GM21381 (cell line): ENCODE data around the gene NECTIN1.

Source experiments
- ATAC-seq: cut with Tn5 transposase; IDR thresholded peaks from one replicate; pipeline ENCODE4 v1.9.1; 2021; ENCODE audit warnings: mild to moderate bottlenecking, moderate library complexity; ENCODE audit not compliant: unreplicated experiment

The NECTIN1 gene, protein sequence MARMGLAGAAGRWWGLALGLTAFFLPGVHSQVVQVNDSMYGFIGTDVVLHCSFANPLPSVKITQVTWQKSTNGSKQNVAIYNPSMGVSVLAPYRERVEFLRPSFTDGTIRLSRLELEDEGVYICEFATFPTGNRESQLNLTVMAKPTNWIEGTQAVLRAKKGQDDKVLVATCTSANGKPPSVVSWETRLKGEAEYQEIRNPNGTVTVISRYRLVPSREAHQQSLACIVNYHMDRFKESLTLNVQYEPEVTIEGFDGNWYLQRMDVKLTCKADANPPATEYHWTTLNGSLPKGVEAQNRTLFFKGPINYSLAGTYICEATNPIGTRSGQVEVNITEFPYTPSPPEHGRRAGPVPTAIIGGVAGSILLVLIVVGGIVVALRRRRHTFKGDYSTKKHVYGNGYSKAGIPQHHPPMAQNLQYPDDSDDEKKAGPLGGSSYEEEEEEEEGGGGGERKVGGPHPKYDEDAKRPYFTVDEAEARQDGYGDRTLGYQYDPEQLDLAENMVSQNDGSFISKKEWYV

DNA sequence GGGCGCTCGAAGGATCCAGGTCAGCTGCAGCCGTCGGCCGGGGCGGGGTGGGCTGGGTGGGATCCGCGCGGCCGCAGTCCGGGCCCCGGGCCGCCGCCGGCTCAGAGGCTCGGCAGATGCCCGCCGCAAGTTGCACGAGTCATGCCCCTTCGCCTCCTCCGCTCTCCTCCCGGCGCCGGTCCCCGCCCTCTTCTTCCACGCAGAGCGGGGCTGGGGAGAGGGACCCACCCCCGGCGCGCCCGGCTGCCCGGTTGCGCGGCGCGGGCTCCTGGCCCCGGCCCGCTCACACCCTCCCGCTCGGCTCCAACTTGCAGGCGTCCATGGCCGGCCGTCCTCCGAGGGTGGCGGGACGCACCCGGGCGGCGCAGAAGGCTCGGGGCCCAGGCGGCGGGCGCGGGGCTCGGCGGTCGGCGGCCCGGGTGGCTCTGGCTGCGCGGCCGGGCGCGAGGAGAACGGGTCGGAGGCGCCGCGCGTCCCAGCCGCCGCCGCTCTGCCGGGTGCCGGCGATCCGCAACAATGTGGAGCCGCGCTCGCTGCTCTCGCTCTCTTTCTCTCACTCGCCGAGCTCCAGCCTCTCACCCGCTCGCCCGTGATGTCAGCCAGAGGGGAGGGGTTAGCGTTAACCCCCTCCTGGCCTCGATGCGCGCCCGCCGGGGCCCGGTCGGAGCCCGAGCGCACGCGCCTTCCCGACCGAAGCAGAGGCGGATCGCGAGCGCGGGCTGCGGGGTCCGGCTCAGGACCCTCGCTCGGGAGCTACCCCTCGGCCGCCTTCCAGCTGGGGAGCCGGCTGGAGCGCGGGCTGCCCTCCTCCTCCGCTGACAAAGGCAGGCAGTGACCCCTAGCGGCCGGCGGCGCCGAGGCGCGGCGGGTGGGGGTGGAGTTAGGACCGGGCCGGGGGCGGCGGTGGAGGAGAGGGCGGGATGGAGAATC is at the start of gene NECTIN1:
Gene NECTIN1 (minus strand): TSS at position 550 of the 930 bp plus-strand sequence. CDS start 647 bp downstream, outside the sequence.
- peak; percentile 84 for ATAC-seq

DNA sequence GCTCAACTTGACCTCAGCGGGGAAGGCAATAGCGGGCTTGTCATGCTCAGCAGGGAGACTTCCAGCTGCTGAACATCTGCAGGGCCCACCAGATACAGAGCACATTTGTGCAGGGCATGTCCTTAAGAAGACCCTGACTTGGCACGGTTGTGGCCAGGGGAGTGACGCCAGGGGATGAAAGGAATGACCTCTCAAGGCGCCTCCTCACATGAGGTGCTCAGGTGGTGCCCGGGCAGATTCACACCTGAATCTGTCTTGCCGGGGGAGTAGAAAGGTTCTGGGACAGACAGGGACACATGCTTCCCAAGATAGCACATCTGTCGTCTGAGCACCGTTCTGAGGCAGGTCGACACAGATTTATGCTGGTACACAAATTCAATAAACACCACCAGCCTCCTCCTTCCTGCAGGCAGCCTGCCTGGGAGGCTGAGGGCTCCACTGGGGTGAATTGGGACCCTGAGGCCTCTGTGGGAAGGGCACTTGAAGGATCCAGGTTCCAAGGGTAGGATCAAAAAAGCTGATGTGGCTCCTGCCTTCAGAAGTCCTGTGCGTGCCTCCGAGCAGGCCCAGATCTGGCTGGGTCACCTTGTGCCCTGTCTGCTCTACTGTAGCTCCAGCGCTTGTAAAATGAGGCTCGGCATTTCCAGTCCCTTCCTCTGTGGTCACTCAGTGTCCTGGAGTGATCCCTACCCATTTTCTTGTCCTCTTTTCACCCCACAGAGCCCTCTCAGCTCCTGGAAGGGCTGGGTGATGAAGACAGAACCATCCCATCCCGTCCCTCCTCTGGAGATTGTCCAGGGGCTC is 49.6 kb upstream of the NECTIN1 start:
- ATAC-seq, result no peak

DNA sequence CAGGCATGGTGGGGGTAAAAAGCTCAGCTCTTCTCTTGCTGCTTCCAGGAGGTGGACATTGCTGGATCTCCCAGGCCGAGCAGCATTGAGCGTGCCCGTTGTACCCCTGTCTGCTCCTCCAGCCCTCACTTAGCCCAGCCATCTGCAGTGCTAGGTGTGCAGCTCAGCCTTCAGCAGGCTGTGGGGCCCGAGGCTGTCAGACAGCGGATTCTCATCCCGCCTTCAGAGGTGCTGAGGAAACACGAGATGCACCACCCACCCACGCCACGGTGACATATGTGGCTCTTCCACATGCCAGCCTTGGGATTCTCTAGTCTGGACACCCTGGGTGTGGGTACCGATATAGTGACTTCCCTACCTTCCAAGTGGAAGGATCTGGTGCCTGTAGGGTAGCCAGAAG is 48.9 kb upstream of the NECTIN1 start:
- ATAC-seq, result no peak

DNA sequence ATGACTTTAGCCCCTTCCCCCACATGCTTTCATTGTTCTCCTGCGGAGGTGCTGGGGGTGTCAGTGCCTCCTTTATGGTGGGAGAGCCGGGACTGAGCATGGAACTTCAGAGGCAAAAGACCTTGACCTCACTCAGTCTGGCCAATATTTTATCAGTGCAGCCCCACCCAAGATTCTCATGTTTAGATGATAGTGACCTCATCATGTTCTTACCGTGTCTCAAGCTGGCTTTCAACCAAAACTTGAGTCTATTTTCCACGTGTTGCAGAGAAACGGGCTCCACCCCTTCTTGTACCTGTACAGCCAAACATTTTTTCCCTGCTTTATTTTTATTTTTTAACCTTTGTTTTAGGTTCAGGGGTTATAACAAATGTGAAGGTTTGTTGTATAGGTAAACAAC is 47.7 kb upstream of the NECTIN1 start:
- ATAC-seq, result no peak

DNA sequence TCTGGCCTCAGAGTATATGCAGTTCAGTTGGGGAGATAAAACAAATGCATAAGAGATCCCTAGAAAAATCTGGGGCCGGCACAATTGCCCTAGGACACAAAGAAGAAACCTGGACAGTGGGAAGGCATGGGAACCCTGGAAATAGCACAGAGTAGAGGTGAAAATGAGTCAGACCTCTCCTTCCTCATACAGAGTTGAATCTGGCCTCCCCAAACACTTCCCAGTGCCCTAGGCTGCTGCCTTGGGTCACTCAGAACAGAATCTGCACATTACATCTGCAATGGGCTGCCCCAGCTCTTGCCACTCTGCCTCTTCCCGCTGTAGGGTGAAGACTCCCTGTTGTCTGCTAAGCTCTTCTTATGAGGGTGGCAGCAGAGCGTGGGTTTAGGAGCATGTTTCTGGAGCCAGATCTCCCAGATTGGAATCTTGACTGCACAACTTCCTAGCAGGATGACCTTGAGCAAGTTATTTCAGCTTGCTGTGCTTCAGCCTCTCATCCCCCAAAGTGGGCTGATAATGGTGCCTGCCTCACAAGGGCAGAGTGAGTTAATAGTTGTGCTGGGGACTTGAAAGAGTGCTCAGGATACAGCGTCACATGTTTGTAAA is 47.1 kb upstream of the NECTIN1 start:
- ATAC-seq, result no peak

- ATAC-seq, result no peak
These were observed 45.3 kb upstream of the NECTIN1 start for GRCh38 chr11:119774172-119774763.

DNA sequence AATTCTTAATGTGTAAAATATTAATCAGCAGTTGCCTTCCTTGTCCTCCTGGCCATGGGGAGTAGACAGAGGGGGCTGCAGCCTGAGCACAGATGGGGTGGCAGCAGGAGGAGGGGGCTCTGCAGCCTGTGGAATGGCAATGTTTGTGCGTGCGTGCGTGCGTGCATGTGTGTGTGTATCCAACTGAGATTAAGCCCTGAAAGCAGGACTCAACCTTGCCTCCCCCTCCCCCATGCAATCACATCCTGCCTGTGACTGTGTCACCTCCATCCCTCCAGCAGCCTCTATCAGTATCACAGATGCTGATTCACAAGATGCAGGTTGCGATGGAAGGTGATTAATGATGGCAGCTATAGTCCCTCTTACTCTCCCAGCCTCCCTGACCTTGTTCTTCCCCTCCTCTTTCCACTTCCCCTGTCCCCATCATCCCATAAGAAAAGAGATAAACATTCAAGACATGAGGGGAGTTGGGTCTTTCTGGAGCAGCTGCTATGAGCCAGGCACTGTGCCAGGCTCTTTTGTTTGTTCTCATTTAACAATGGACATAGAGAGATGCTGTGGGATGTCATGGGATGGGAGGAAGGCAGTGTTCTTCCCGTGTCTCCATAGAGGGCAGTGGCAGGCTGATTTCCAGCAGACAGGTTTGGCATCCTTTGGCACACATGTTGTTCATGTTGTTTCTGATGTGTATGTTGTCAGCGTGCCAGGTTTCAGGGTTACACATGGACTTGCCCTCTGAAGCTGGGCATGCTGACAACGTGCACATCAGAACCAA is 43.8 kb upstream of the NECTIN1 start:
- no peak for ATAC-seq

- ATAC-seq, result no peak
These were observed 43.1 kb upstream of the NECTIN1 start for GRCh38 chr11:119772076-119772475.

- ATAC-seq, result no peak
These were observed 42.3 kb upstream of the NECTIN1 start for GRCh38 chr11:119771172-119771770.

- ATAC-seq, result no peak
These were observed 36.6 kb upstream of the NECTIN1 start for GRCh38 chr11:119765628-119766027.

GRCh38 chr11:119764108-119764868 is 35.3 kb upstream of the NECTIN1 start:
- ATAC-seq, result no peak

DNA sequence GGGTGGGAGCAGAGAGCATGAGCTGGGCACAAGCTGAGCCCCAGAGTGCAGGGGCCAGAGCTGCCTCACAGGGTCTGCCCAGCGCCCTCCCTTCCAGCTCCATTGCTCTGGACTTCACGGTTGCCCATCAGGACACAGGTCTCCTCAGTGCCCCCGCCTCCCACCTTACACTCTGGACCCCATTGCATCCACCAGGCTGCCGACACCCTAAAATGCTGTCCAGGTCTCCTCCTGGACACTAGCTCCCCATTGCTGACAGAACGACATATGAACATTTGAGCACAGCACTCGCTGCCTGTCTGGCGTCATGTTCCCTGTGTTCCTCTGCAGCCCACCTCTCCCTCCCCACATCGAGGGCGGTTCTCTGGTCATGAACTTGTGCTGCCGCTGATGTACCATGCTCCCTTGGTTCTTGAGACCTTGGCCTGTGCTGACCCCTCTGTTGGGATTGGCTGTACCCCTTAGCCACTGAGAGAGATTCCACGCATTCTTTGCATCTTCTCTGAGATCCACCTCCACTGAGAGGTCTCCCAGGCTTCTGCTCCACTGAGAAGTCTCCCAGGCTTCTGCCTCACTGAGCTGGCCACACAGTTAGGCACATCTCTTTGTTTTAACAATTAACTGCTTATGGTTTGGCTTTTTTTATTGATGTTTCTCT is 34.2 kb upstream of the NECTIN1 start:
- no peak for ATAC-seq

DNA sequence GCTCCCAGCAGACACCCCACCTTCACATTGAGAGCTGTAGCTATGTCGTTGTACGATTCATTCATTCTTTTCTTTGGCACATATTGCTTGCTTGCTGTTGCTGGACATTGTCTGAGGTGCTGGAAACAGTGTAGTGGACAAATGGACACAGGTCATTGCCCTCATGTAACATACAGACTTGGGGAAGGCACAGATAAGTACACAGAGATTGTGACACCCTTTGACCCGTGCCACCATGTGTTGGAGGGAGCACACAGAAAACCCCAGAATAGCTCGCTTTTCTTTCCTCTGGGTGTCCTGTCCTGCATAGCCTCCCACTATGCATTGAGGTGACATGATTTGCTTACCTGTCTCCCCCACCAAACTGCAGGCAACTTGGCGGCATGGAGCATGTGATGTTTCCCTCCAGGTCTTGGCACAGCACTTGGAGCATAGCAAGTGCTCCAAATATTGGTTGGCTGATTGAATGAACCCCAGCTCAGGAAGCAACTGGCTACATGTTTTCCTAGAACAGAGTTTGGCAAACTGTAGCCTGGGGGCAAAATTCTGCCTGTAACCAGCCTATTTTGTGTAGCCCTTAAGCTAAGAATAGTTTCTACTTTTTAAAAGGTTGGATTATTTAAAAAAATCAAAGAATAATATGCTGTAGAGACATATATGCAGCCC is 30.9 kb upstream of the NECTIN1 start:
- ATAC-seq, result no peak

GRCh38 chr11:119759324-119759723 is 30.3 kb upstream of the NECTIN1 start:
- ATAC-seq, result no peak

GRCh38 chr11:119758291-119758690 is 29.3 kb upstream of the NECTIN1 start:
- no peak for ATAC-seq

GRCh38 chr11:119757378-119757777 is 28.4 kb upstream of the NECTIN1 start:
- no peak for ATAC-seq
